ENCODE measurements around the gene STARD8. TPM values are rescaled to one million over a fixed set of nuclear protein-coding genes. Genes with fewer than 3 reads are reported as not detected.

The STARD8 gene
- total RNA-seq, 1 donor from 2014 or later, result 16.0 TPM

DNA sequence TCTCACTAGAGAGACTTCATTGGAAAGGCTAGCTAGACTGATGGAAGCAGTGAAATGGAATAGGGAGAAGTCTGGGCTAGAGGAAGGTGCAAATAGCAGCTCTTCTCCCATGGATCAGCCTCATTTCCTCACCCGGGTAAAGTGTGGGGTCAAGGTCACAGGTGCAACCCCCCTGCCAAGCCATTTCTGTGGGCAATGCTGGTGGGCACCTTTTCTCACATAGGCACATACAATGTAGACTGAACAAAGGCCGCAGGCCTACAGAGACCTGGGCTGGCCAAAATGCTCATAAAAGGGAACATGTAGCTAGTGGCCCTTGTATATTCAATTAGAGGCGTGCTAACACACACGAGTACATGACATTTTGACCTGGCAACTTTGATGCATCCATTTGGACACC, 109.9 kb downstream of the STARD8 start:
- TF ChIP-seq, protein P1, sequence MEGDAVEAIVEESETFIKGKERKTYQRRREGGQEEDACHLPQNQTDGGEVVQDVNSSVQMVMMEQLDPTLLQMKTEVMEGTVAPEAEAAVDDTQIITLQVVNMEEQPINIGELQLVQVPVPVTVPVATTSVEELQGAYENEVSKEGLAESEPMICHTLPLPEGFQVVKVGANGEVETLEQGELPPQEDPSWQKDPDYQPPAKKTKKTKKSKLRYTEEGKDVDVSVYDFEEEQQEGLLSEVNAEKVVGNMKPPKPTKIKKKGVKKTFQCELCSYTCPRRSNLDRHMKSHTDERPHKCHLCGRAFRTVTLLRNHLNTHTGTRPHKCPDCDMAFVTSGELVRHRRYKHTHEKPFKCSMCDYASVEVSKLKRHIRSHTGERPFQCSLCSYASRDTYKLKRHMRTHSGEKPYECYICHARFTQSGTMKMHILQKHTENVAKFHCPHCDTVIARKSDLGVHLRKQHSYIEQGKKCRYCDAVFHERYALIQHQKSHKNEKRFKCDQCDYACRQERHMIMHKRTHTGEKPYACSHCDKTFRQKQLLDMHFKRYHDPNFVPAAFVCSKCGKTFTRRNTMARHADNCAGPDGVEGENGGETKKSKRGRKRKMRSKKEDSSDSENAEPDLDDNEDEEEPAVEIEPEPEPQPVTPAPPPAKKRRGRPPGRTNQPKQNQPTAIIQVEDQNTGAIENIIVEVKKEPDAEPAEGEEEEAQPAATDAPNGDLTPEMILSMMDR (IDR thresholded peaks at IDR 0.05), result no peak
- no peaks in the 10 kb centered on the region for H3K9me3 ChIP-seq
- intact Hi-C loops (cut with DNase I), result no loop called here
- H3K27ac ChIP-seq, result no peak overlapping the region
- DNase-seq (ENCODE audit: low spot score in 2 of 2), result no peak
- no peaks in the 10 kb centered on the region for H3K36me3 ChIP-seq
- H3K27me3 ChIP-seq, result no peaks in the 10 kb centered on the region
- H3K4me1 ChIP-seq, result no peaks in the 10 kb centered on the region
- H3K4me3 ChIP-seq, result no peak overlapping the region

DNA sequence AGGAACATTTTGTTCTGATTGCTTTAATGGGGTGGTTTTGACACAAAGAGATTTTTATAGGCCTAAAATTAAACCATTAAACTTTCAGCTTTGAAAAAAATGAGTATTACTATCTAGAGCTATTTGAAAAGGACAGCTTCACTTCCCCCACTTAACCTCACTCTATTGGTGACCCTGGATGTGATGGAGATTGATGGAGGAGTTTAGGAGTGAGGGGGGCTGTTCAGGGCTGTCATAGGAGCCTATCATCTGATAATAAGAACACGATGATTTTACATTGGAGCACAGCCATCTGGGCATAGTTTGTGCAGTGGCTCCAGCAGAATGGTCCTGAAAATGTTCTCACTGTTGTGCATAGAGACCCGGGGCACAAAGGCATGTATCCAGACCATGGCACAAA, 110.3 kb downstream of the STARD8 start:
- intact Hi-C loops (cut with DNase I), result no loop called here
- H3K27me3 ChIP-seq, result no peaks in the 10 kb centered on the region
- no peak for DNase-seq (ENCODE audit: low spot score in 2 of 2)
- TF ChIP-seq, protein P1 (IDR thresholded peaks at IDR 0.05), result no peak
- no peaks in the 10 kb centered on the region for H3K36me3 ChIP-seq
- H3K9me3 ChIP-seq, result no peaks in the 10 kb centered on the region
- no peaks in the 10 kb centered on the region for H3K4me1 ChIP-seq
- no peak overlapping the region for H3K27ac ChIP-seq
- H3K4me3 ChIP-seq, result no peak overlapping the region

DNA sequence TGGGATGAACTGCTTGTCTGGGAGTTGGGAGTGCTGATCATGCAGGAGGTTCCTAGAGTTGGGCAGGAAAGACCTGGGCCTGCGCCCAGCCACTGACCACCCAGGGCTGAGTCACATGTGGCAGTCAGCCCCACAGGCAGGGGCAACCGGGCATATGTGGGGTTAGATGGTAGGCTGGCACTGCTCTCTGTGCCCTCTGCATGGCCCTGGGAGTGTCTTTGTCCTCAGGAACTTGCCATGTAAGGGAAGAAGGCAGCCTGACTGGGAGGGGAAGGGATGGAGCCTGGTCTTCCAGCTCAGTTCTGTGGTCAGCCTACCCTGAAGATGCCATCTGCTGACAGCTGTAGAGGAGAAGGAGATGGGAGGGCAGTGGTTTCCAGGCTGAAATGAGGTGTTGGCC, 111.2 kb downstream of the STARD8 start:
- TF ChIP-seq, protein P1 (IDR thresholded peaks at IDR 0.05), result no peak
- no peaks in the 10 kb centered on the region for H3K36me3 ChIP-seq
- no peaks in the 10 kb centered on the region for H3K9me3 ChIP-seq
- H3K27ac ChIP-seq, result no peak overlapping the region
- no peaks in the 10 kb centered on the region for H3K4me1 ChIP-seq
- intact Hi-C loops (cut with DNase I), result no loop called here
- H3K4me3 ChIP-seq, result no peak overlapping the region
- no peak for DNase-seq (ENCODE audit: low spot score in 2 of 2)
- H3K27me3 ChIP-seq, result no peaks in the 10 kb centered on the region

DNA sequence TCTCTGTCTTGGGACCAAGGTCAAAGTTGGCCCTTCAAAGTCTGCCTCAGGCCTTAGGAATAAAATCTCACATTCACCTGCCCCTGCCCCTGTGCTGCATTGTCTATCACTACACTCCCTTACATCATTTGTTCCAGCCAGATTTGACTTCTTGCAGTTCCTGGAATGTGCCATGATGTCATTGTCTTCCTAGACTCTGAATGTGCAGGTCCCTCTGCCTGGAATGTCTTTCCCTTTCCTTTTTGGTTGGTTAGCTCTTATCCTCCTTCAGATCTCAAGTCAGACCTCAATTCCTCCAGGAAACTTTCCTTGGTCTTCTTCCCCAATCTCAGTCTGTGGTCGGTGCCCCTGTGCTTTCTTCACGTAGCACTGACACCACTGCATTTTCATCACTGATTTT, 113.6 kb downstream of the STARD8 start:
- Histone ChIP-seq H3K9me3 (no peaks in the 10 kb centered on the region), H3K36me3 (no peaks in the 10 kb centered on the region), H3K4me3 (no peak overlapping the region), H3K27me3 (no peaks in the 10 kb centered on the region), H3K27ac (no peak overlapping the region), H3K4me1 (no peaks in the 10 kb centered on the region)
- no peak for DNase-seq (ENCODE audit: low spot score in 2 of 2)
- TF ChIP-seq, protein P1 (IDR thresholded peaks at IDR 0.05), result no peak
- intact Hi-C loops (cut with DNase I), result no loop called here

DNA sequence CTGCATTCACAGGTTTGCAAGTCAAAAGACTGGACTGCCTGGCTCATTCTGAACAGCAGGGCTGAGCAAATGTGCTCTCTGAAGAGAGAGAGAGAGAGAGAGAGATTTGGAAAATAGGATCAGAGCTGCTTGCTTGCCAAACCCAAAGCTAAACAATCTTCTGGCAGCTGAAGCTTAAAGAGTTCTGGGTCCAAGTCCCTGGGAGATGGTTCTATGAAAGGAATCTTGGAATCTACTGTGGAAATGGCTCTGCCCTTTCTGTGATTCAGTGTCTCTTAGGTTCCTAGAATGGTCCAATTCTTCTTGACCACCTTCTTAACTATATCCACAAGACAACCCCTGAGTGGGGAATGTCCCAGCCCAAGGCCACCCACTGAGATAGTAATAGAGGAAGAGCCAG, 115.3 kb downstream of the STARD8 start:
- no peak for DNase-seq (ENCODE audit: low spot score in 2 of 2)
- TF ChIP-seq, protein P1 (IDR thresholded peaks at IDR 0.05), result no peak
- intact Hi-C loops (cut with DNase I), result no loop called here
- H3K36me3 ChIP-seq, result no peaks in the 10 kb centered on the region
- H3K4me3 ChIP-seq, result no peak overlapping the region
- no peaks in the 10 kb centered on the region for H3K27me3 ChIP-seq
- no peak overlapping the region for H3K27ac ChIP-seq
- no peaks in the 10 kb centered on the region for H3K9me3 ChIP-seq
- no peaks in the 10 kb centered on the region for H3K4me1 ChIP-seq

DNA sequence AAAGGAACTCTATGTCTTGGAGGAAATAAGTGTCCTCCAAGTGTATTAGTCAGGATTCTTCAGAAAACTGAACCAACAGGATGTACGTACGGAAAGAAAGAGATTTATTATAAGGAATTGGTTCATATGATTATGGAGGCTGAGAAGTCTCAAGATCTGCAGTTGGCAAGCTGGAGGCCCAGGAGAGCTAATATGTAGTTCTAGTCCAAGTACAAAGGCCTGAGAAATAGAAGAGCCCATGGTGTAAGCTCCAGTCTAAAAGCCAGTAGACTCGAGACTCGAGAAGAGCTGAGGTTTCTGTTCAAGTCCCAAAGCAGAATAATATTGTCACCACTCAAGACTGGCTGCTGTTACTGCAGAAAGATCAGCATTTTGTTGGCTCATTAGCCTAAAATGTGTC, 116.0 kb downstream of the STARD8 start:
- H3K4me1 ChIP-seq, result no peaks in the 10 kb centered on the region
- no peaks in the 10 kb centered on the region for H3K27me3 ChIP-seq
- H3K27ac ChIP-seq, result no peak overlapping the region
- intact Hi-C loops (cut with DNase I), result no loop called here
- H3K36me3 ChIP-seq, result no peaks in the 10 kb centered on the region
- DNase-seq (ENCODE audit: low spot score in 2 of 2), result no peak
- TF ChIP-seq, protein P1 (IDR thresholded peaks at IDR 0.05), result no peak
- no peak overlapping the region for H3K4me3 ChIP-seq
- no peaks in the 10 kb centered on the region for H3K9me3 ChIP-seq
